ENCODE data around the gene NEO1. TPM values are rescaled to one million over a fixed set of nuclear protein-coding genes. Genes with fewer than 3 reads are reported as not detected.

The NEO1 gene
- total and polyA plus RNA-seq, 2 of the 13 experiments (the other 11 are each of a cell fraction or from before 2014, with no cell fraction given): 8.4 to 11.0 TPM

GRCh38 chr15:73156431-73157191 lies 104.3 kb downstream of the NEO1 start:
- no TSS peak for BruUV-seq (replicated peaks)
- Histone ChIP-seq H2AFZ (ENCODE audit: low read length) (no peak overlapping the region), H3K27me3 (ENCODE audit: control insufficient read depth in 1 of 2, insufficient read depth in 2 of 2, low read length in 2 of 2) (no peaks in the 10 kb centered on the region), H3K36me3 (replicated peaks in 1 of 2; ENCODE audit: control insufficient read depth in 1 of 2, insufficient read depth in 2 of 2, low read length in 2 of 2) (no peaks in the 10 kb centered on the region), H3K27ac (ENCODE audit: extremely low read length, insufficient read depth, low read length) (no peak overlapping the region), H3K4me2 (ENCODE audit: low read depth, low read length) (no peak overlapping the region), H3K4me3 (replicated peaks in 1 of 3; ENCODE audit: insufficient read depth in 1 of 3, low read depth in 2 of 3, low read length in 3 of 3) (no peak overlapping the region), H3K9me3 (ENCODE audit: low read length) (peaks cover 22% of the 10 kb centered on the region), H4K20me1 (ENCODE audit: insufficient read depth, low read length) (no peaks in the 10 kb centered on the region), H3K79me2 (ENCODE audit: insufficient read depth, low read length) (no peaks in the 10 kb centered on the region), H3K9ac (ENCODE audit: insufficient read depth, low read depth, low read length) (no peak overlapping the region), H3K4me1 (ENCODE audit: insufficient read depth, low read length) (no peaks in the 10 kb centered on the region)
- in situ Hi-C loops (cut with HindIII; ENCODE audit: extremely low pct_ligation_motif_present, low pct_unique_long_range_greater_than_20kb) (no loop called here), intact Hi-C loops (cut with micrococcal nuclease; ENCODE audit: unreplicated experiment) (no loop called here)
- WGBS (ENCODE audit: low lambda C conversion rate): 90% methylated on average over 2 of the region's 3 CpGs
- no peak for FAIRE-seq
- ATAC-seq: no peak
- TF ChIP-seq ZNF10 (CRISPR knock-in tag; IDR thresholded peaks at IDR 0.05; ENCODE audit: borderline replicate concordance, low read depth) (no peak), ZNF629 (CRISPR knock-in tag; conservative IDR thresholded peaks at IDR 0.05) (peak; percentile 65)
- TF ChIP-seq, protein P1, sequence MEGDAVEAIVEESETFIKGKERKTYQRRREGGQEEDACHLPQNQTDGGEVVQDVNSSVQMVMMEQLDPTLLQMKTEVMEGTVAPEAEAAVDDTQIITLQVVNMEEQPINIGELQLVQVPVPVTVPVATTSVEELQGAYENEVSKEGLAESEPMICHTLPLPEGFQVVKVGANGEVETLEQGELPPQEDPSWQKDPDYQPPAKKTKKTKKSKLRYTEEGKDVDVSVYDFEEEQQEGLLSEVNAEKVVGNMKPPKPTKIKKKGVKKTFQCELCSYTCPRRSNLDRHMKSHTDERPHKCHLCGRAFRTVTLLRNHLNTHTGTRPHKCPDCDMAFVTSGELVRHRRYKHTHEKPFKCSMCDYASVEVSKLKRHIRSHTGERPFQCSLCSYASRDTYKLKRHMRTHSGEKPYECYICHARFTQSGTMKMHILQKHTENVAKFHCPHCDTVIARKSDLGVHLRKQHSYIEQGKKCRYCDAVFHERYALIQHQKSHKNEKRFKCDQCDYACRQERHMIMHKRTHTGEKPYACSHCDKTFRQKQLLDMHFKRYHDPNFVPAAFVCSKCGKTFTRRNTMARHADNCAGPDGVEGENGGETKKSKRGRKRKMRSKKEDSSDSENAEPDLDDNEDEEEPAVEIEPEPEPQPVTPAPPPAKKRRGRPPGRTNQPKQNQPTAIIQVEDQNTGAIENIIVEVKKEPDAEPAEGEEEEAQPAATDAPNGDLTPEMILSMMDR (CRISPR knock-in tag; IDR thresholded peaks at IDR 0.05): 0 out of 2 replicates have a peak, but pooled peaks have one; percentile 7
- ChIA-PET CTCF (ENCODE audit: low intra/inter-chr PET ratio, low total read pairs) (no interaction called here), POLR2A (no interaction called here)
- DNase-seq (ENCODE audit: low spot score): no peak

DNA sequence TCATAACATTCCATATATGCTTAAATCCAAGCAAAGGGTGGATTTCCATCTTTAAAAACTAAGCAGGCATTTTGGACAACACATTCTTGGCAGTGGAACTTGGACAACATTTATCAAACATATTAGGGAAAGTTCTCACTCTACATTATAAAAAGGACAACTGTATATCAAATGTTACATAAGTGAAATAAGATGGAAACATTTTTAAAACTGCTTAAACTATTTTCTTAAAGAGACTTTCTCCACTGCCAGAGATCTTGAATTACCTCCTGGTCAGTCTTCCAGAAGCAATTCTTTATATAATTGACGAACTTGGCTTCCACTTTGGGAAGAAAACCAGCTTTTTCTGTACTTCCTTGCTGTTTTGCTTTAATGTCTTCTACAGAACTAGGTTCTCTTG lies 109.3 kb downstream of the NEO1 start:
- Histone ChIP-seq H3K27ac (ENCODE audit: extremely low read length, insufficient read depth, low read length) (no peak overlapping the region), H3K4me2 (ENCODE audit: low read depth, low read length) (no peak overlapping the region), H4K20me1 (ENCODE audit: insufficient read depth, low read length) (no peaks in the 10 kb centered on the region), H3K36me3 (replicated peaks in 1 of 2; ENCODE audit: control insufficient read depth in 1 of 2, insufficient read depth in 2 of 2, low read length in 2 of 2) (no peaks in the 10 kb centered on the region), H3K9ac (ENCODE audit: insufficient read depth, low read depth, low read length) (no peak overlapping the region), H3K4me1 (ENCODE audit: insufficient read depth, low read length) (peaks cover 15% of the 10 kb centered on the region), H3K4me3 (replicated peaks in 1 of 3; ENCODE audit: insufficient read depth in 1 of 3, low read depth in 2 of 3, low read length in 3 of 3) (no peak overlapping the region), H3K9me3 (ENCODE audit: low read length) (peaks cover 14% of the 10 kb centered on the region), H2AFZ (ENCODE audit: low read length) (no peak overlapping the region), H3K27me3 (ENCODE audit: control insufficient read depth in 1 of 2, insufficient read depth in 2 of 2, low read length in 2 of 2) (no peaks in the 10 kb centered on the region), H3K79me2 (ENCODE audit: insufficient read depth, low read length) (no peaks in the 10 kb centered on the region)
- WGBS (ENCODE audit: low lambda C conversion rate): 74% methylated on average over 1 of the region's 1 CpG
- TF ChIP-seq ZSCAN22 (CRISPR knock-in tag; IDR thresholded peaks at IDR 0.05) (no peak), ZNF24 (IDR thresholded peaks at IDR 0.05) (no peak)
- TF ChIP-seq, protein P2, sequence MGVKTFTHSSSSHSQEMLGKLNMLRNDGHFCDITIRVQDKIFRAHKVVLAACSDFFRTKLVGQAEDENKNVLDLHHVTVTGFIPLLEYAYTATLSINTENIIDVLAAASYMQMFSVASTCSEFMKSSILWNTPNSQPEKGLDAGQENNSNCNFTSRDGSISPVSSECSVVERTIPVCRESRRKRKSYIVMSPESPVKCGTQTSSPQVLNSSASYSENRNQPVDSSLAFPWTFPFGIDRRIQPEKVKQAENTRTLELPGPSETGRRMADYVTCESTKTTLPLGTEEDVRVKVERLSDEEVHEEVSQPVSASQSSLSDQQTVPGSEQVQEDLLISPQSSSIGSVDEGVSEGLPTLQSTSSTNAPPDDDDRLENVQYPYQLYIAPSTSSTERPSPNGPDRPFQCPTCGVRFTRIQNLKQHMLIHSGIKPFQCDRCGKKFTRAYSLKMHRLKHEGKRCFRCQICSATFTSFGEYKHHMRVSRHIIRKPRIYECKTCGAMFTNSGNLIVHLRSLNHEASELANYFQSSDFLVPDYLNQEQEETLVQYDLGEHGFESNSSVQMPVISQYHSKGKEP (CRISPR knock-in tag; IDR thresholded peaks at IDR 0.05): no peak
- intact Hi-C loops (cut with micrococcal nuclease; ENCODE audit: unreplicated experiment): no loop called here
- DNase-seq (ENCODE audit: low spot score): no peak
- BruUV-seq (replicated peaks): no TSS peak
- ChIA-PET CTCF (ENCODE audit: low intra/inter-chr PET ratio, low total read pairs) (no interaction called here), POLR2A (no interaction called here)
- FAIRE-seq: no peak
- in situ Hi-C loops (cut with HindIII; ENCODE audit: extremely low pct_ligation_motif_present, low pct_unique_long_range_greater_than_20kb): no loop called here
- ATAC-seq: no peak
